Measurements from ENCODE around the gene SUPT7L.
"Not testable (repeated sequence)": the region's sequence is repeated elsewhere in the genome, so short reads cannot be mapped to it uniquely, and the experiment has no call there.

SUPT7L gene

GRCh38 chr2:27638037-27638637 is 25.3 kb downstream of the SUPT7L start:
- DNase-seq (ENCODE audit: low spot score), result no peak

GRCh38 chr2:27636766-27637165 is 26.6 kb downstream of the SUPT7L start:
- DNase-seq (ENCODE audit: low spot score), result no peak

- DNase-seq (ENCODE audit: low spot score), result no peak
These were observed 29.1 kb downstream of the SUPT7L start for GRCh38 chr2:27634291-27634690.

GRCh38 chr2:27630257-27630656 is 33.2 kb downstream of the SUPT7L start:
- DNase-seq (ENCODE audit: low spot score), result not testable (repeated sequence)

- DNase-seq (ENCODE audit: low spot score), result peak; percentile 96
These were observed 34.4 kb downstream of the SUPT7L start, which contains the start of the genes CCDC121 and GPN1 for GRCh38 chr2:27628767-27629709. TSS of gene CCDC121 (minus strand) at chr2:27629012. CDS start at chr2:27627799, 1,213 bp downstream. TSS of gene GPN1 (plus strand) at chr2:27629050. CDS start at chr2:27629059, 9 bp downstream.

GRCh38 chr2:27627963-27628766 is 35.2 kb downstream of the SUPT7L start:
- peak; percentile 12 for DNase-seq (ENCODE audit: low spot score)

GRCh38 chr2:27626921-27627320 is 36.5 kb downstream of the SUPT7L start:
- DNase-seq (ENCODE audit: low spot score), result not testable (repeated sequence)

GRCh38 chr2:27626323-27626722 is 37.1 kb downstream of the SUPT7L start:
- DNase-seq (ENCODE audit: low spot score), result not testable (repeated sequence)

- DNase-seq (ENCODE audit: low spot score), result no peak
These were observed 38.5 kb downstream of the SUPT7L start for GRCh38 chr2:27624943-27625342.

GRCh38 chr2:27622921-27623384 is 40.5 kb downstream of the SUPT7L start:
- no peak for DNase-seq (ENCODE audit: low spot score)

- DNase-seq (ENCODE audit: low spot score), result no peak
These were observed 41.9 kb downstream of the SUPT7L start for GRCh38 chr2:27621524-27621923.

- no peak for DNase-seq (ENCODE audit: low spot score)
These were observed 48.1 kb downstream of the SUPT7L start for GRCh38 chr2:27615316-27615715.

GRCh38 chr2:27613985-27614384 is 49.4 kb downstream of the SUPT7L start:
- DNase-seq (ENCODE audit: low spot score), result no peak

- no peak for DNase-seq (ENCODE audit: low spot score)
These were observed 56.8 kb downstream of the SUPT7L start for GRCh38 chr2:27606611-27607010.
